HG02884 (cell line): ENCODE measurements around the gene LYSMD2.

Experiments
- ATAC-seq: cut with Tn5 transposase; IDR thresholded peaks from one replicate; pipeline ENCODE4 v1.9.1; 2021; ENCODE audit warnings: mild to moderate bottlenecking, moderate library complexity; ENCODE audit not compliant: unreplicated experiment

Gene LYSMD2

DNA sequence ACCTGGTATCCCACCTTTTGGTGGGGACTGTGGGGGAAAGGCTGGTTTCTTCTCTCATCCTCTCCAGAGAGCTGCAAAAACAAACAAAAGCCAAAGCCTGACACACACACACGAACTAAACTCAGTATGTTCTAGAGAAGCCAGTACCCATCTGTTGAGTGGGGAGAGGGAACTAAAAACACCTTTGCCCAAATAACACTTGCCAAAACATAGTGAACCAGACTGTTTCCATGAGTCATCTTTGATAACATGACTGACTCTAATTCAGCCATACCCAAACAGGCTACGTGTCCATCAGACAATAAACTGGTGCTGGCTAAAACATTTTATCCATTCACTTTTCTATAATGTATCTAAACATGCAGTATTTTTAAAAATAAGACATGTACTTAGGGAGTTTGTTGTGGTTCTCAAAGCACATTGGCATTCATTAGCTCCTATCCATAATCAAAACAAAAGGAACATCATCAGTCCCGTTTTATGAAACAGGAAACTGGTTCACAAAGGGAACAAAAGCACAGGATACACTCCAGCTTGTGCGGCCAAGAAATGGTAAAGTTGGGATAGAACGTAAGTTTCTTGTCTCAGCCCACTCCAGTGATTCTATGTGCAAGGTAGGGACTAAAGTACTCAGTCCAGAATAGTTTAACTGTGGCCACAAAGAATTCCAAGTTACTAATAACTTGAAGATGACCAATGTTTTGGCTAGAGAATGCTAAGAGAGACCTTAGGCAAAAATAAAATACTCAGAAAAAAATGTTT, 16.1 kb downstream of the LYSMD2 start:
- ATAC-seq: no peak

DNA sequence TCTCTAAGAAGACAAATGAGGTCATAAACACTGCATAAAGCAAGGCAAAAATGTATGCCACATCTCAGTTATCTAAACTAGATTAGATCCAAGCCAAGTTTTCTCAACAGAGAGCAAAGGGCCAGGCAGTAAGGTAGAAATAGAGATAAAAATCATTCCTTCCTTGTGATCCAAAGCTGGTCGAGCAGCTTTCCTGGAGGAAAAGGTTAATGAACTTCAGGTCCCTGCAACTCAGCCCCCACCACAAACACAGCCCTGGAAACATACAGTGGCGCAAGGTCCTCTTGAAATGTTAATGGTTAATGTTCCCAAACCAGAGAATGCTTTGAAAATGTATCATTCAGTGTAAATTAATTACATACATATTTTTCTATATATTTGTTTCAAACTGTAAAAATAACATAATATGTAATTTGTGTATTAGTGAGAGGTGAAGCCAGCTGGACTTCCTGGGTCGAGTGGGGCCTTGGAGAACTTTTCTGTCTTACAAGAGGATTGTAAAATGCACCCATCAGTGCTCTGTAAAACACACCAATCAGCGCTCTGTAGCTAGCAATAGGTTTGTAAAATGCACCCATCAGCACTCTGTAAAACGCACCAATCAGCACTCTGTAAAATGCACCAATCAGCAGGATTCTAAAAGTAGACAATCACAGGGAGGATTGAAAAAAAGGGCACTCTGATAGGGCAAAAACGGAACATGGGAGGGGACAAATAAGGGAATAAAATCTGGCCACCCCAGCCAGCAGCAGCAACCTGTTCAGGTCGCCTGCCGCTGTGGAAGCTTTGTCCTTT, 17.1 kb downstream of the LYSMD2 start:
- ATAC-seq: no peak

DNA sequence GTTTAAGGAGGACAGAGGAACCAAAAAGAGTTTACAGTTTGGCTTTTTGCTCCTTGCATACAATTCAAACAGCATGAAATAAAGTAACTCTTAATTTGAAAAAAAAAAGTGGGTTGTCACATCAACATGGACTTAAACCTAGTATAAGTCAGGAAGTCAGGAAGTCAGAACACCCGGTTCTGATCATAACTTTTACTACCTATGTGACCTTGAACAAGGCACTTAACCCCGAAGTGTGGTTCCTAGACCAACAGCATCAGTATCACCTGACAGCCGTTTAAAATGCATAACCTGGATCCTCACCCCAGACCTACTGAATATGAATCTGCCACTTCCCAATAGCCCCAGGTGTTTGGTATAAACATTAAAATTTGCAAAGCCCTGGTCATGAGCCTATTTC, 18.7 kb downstream of the LYSMD2 start:
- no peak for ATAC-seq

DNA sequence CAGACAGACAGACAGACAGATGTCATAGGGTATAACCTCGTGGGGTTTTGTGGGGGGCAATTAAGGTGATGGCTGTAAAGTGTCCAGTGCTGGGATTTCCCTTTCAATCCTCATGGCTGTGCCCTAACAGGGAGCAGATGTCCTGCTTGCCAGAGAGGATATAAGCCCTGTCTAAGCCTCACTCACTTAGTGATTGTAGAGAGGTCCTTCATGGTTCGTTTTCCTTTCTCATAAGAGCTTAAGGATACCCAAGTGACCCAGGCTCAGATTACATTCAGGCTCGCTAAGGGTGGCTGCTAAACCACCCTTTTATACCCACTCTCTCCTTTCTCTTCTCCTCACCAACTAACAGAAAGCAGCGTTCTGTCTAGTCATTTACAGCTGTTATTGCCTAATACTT, 19.2 kb downstream of the LYSMD2 start:
- no peak for ATAC-seq

DNA sequence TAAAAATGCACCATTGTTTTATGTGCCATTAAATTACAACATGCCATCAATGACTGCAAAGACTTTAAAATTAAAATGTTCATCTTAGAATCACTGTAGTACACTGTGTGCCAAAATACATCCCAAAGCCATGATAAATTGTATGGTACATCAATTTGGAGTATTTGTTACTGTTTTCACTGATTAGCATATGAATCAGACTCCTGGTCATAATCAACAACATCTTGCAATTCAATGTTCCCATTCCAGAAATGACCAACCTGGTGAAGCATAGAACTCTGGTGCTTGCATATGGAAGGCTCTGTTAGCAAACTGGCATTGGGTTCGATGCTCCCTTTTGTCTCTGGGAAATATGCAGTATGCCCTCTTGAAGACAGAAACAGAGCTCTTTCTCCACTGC, 22.5 kb downstream of the LYSMD2 start:
- no peak for ATAC-seq

DNA sequence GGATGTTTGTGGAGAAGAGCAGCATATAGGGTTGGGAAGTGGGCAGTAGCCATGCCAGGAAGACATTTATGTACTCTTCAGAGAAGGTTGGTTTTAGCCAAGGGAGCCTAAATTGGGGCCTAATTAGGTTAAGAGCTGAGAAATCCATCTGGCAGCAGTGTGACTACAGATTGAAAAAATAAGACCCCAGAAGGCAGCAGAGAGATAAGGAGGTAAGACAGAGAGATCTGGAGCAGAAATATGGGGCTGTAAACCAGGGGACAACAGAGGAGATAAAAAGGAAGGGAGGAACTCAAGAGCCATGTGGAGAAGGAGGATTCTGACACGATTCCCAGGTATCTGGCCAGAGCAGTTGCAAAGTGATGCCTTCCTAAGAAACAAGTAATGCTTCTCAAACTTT, 23.3 kb downstream of the LYSMD2 start:
- no peak for ATAC-seq

DNA sequence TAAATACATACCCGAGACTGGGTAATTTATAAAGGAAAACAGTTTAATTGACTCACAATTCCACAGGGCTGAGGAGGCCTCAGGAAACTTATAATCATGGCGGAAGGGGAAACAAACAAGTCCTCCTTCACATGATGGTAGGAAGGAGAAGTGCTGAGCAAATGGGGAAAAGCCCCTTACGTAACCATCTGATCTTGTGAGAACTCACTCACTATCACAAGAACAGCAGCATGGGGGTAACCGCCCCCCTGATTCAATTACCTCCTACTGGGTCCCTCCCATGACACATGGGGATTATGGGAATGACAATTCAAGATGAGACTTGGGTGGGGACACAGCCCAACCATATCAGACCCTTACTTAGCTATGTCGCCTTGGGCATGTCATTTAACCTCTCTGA, 28.4 kb downstream of the LYSMD2 start:
- ATAC-seq: no peak

DNA sequence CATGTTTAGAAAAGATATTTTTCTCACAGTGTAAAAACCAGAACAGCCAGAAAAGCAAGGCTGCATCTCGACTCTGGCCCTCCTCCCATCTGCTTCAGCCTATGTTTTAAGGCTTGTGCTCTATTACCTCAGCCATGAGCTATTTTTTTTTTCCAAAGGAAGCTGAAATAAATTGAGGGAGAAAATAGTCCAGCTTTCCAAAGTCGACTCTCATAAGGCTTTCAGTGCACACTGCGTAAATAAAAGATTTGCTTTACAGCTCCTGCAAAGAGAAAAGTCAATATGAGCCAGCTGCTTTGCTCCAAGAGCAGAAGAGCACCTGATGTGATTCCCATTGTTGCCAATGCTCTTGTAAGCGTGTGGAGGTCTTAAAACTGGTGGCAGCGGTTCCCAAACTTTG, 29.4 kb downstream of the LYSMD2 start:
- no peak for ATAC-seq

DNA sequence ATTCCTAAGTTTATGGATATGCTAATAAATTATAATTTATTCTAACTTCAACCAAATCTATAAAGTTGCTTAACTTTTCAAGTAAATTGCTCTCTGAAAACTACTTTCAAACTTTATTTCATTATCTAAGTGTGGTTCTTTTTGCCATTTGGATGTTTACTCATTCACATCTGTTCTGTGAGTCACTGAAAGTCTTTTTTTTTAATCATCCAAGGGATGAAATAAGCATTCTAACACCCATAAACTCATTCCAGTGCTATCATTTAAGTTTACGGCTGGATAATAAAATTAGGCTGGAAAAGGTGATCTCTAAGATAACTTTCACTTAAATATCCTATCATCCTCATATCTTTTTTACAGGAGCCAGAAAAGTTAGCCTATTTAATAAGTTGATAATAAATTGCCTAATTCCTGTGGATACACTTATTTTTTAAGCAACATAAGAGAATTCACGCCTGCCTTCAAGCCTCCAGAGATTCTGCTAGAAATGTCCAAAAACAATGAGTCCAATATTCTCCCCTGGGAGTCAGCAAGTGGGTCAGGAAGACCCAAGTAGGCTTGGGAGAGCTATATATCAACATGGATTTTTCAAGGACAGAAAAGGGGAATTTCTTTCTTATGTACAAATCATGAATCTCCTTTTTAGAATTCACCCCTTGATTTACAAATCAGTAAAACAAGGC, 30.4 kb downstream of the LYSMD2 start:
- ATAC-seq: no peak

DNA sequence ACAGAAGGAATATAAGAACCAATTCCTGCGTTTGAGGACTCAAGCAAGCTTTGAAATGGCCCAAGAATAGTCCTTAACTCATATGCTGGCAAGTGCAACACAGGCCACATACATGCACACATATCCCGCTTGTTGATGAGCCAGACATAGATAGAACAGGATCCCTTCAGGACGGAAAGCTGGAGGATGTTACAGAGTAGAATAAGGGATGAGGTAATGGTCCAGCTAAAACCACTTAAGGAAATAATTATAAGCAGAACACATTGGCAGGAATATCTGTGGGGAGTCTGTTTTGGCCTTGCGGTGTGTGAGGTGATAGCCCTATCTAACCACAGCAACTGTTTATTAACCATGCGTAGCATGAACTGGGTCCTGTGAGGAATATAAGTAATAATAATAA, 31.2 kb downstream of the LYSMD2 start:
- ATAC-seq: no peak

DNA sequence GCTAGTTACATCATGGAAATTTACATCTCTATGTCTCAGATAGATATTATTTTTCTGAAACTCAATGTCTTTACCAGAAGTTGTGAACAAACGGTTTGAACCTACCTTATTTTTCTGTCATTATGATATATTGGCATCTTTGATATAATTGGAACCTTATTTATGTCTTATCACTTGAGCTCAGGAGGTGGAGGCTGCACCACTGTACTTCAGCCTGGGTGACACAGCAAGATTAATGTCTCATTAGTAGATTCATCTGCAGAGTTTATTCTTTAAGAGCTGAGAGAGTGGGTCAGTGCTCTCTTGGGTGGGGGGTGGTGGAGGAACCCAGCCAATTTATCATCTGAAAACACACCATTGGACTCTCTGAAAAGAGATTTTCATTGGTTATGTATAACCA, 34.7 kb downstream of the LYSMD2 start:
- no peak for ATAC-seq

DNA sequence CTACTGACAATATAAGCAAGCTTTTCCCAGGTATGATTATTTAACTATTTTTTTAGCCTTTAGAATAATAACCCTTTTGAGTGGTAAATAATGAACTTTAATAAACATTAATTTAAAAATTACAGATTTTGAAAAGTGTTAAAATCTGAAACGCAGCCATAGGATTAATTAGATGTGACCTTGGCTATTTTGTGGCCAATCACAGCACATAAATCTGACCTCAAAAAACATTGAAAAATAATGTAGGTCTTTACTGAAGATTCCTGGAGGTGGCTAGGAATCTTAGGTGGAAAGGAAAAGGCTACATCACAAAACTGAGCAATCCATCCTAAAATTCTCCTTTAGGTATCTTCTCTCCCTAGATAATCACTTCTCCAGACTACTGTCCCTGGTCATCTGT, 38.1 kb downstream of the LYSMD2 start:
- no peak for ATAC-seq

DNA sequence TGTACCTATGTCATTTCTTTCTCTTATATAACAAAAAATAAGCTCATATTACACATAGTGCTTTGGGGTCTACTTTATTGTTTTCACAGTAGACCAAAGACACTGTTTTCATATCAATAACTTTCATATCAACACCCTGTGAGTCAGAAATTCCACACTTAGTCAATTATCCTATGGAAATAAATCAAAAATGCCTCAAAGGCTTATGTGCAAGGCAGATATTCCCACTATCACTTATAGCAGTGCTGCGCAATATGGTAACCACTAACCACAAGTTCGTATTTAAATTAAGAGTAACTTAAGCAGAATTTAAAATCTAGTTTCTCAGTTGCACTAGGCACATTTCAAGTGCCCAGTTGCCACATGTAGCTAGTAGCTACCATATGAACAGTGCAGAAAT, 40.3 kb downstream of the LYSMD2 start:
- no peak for ATAC-seq

DNA sequence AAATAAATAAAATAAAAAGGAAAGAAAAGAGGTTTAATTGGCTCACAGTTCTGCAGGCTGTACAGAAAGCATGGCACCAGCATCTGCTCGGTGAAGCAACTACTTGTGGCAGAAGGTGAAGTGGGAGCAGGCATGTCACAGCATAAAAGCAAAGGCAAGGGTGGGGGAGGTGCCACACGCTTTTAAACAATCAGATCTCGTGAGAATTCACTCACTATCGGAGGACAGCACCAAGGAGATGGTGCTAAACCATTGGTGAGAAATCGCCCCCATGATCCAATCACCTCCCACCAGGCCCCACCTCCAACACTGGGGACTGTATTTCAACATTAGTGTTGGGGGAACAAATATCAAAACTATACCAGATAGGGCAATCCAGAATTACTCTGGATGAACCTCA, 40.9 kb downstream of the LYSMD2 start:
- no peak for ATAC-seq

DNA sequence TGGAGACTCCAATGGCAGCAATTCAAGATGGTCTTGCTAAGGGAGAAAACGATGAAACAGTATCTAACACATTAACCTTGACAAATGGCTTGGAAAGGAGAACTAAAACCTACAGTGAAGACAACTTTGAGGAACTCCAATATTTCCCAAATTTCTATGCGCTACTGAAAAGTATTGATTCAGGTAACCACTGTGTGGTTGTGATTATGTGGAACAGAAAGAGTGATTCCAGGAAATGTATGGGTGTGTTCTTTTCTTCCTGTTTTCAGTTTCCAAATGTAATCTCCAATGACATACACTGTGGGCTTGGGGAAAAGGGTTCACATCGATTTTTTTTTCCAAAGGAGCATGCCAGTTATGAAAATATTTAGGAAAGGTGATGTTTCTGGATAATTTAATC, 45.3 kb downstream of the LYSMD2 start:
- ATAC-seq: no peak

DNA sequence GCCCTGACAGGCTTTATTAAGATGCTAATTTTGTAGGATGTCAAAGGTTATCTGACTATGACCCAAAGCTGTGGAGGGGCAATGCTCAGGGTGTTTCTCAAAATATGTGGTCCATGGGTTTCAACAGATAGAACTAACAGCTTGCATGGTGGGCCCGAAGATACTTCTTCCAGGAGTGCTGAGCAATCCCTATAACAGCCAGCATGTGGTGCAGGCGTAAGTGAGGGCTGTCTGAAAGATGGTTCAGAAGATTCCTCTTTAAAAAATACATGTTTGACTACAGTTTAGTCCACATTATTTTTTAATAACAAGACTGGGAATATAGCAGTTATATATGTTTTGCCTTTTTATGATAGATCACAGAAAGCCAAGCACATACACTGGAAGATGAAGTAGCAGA, 48.6 kb downstream of the LYSMD2 start:
- ATAC-seq: no peak

DNA sequence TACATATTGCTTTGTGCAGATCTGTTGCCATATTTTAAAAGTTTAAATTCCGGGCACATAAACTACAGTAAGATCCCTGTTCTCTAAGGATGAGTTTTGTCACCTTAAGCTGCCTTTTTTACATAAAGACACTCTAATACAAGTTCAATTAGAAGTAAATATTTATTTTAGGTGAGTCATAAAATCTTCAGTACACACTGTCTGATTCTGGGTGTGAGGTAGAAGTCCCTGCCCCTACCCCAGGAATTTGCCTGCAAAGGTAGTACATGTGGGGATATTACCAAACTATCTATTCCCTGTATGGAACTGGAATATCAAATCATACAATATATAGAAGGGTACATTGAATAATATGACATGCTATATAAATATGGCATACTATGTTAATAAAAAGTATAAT, 49.9 kb downstream of the LYSMD2 start:
- ATAC-seq: no peak

DNA sequence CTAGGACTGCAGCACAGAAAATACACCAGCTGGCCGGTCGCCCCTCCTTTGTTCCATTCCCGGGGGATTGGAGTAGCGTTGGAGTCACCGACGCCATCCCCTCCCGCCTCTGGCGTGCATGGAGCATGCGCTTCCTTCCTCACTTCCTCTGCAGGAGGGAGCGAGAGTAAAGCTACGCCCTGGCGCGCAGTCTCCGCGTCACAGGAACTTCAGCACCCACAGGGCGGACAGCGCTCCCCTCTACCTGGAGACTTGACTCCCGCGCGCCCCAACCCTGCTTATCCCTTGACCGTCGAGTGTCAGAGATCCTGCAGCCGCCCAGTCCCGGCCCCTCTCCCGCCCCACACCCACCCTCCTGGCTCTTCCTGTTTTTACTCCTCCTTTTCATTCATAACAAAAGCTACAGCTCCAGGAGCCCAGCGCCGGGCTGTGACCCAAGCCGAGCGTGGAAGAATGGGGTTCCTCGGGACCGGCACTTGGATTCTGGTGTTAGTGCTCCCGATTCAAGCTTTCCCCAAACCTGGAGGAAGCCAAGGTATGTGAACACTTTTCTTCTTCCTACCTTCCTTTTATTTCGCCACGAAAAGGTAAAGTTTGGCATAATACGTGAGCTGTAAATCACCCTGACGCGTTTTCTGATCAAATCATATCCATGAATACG, 56.0 kb downstream of the LYSMD2 start, which contains the start of gene SCG3:
Gene SCG3 (plus strand): TSS at position 201 of the 661 bp plus-strand sequence. CDS start 253 bp downstream, at position 454.
- ATAC-seq: no peak

DNA sequence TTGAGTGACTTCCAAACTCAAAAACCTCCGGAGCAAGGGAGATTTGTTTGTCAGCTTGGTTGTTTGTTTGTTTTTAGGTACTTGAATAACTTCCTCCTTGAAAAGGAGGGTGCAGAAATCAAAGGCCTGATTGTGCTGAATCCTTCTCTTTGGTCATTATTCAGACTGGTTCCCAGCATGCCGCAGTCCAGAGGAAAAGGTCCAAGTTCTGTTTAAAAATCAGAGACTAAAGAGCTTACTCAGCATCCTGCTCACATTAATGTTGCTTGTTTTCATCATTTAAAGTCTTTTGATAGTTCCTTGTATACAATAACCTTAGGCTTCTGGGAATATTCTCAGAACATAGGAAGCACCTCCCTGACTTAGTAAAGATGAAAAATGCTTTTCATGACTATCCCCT, 57.1 kb downstream of the LYSMD2 start:
- no peak for ATAC-seq

DNA sequence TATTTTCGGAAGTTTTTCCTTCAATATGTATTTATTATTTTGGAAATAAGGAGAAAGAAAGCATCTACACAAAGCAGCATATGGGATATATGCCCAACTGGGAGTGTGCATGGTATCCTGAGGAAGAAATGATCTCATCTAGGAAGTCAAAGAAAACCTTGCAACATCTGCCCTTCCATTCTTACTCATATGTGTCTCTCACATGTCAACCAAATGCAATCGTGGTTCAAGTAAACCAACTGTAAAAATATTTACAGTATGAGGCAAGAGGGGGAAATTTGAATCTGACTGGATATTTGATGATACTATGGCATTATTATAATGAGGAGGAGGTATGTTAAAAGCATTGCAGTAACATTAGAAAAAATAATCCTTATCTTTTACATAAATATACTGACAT, 59.4 kb downstream of the LYSMD2 start:
- no peak for ATAC-seq

DNA sequence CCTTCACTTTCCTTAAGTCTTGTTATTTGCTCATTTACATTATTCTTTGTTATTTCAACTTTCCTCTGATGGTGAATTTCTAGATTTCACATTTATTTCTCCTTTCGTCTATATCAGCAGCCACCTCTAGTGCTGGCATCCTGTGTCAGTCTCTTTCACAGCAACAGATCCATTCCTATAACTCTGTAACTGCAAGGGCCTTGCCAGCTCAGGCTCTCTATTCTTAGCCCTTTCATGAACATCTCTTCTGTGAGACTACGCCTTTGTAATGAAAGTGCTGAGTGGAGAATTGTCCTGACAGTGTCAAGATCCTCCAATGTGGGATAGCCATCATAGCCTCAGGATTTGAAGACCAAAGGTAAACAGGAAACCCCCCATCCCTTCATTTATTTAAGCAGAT, 60.0 kb downstream of the LYSMD2 start:
- ATAC-seq: no peak
